ENCODE measurements around the gene ATF3.
A peak's percentile ranks its signal among the peaks of the same experiment; 100 is the strongest.

Gene ATF3

GRCh38 chr1:212601524-212601923 is 7.0 kb upstream of the ATF3 start:
- Histone ChIP-seq H3K9ac (ENCODE audit: low read depth, low read length, poor library complexity) (no peak overlapping the region), H3K4me2 (ENCODE audit: insufficient read depth, low read length, poor library complexity, severe bottlenecking) (no peak overlapping the region), H3K18ac (ENCODE audit: low read length) (no peak overlapping the region), H2BK12ac (ENCODE audit: low read length) (no peak overlapping the region), H3K27me3 (ENCODE audit: control insufficient read depth in 3 of 3, insufficient read depth in 3 of 3, low read depth in 1 of 3, low read length in 3 of 3) (peaks cover 0 to 70% (median 2%) of the 10 kb centered on the region in 3 experiments), H3K4me1 (ENCODE audit: control insufficient read depth in 2 of 2, insufficient read depth in 1 of 2, low read depth in 1 of 2, low read length in 2 of 2) (peaks cover 8 to 12% of the 10 kb centered on the region in 2 donors), H2BK5ac (ENCODE audit: low read length) (no peak overlapping the region), H3K79me1 (ENCODE audit: low read depth, low read length) (no peaks in the 10 kb centered on the region), H3K14ac (ENCODE audit: low read length) (no peak overlapping the region), H4K91ac (ENCODE audit: low read depth, low read length, poor library complexity) (no peak overlapping the region), H3K23ac (ENCODE audit: low read depth, low read length, poor library complexity) (no peak overlapping the region), H3K4me3 (ENCODE audit: low read length in 2 of 2) (no peak overlapping the region), H3K27ac (replicated peaks; ENCODE audit: low read length) (no peak overlapping the region), H2AK5ac (ENCODE audit: low read depth, low read length) (no peak overlapping the region), H3K4ac (ENCODE audit: low read length) (no peak overlapping the region), H4K8ac (ENCODE audit: low read depth, low read length) (no peak overlapping the region), H3K36me3 (replicated peaks in 1 of 2; ENCODE audit: control insufficient read depth in 2 of 2, insufficient read depth in 2 of 2, low read length in 2 of 2) (no peaks in the 10 kb centered on the region), H2BK120ac (ENCODE audit: low read depth, low read length) (no peak overlapping the region), H2AFZ (ENCODE audit: low read length) (no peak overlapping the region), H2BK15ac (ENCODE audit: low read length) (no peak overlapping the region), H3K9me3 (replicated peaks in 1 of 2; ENCODE audit: control insufficient read depth in 2 of 2, insufficient read depth in 1 of 2, low read depth in 1 of 2, low read length in 2 of 2) (no peaks in the 10 kb centered on the region)
- no peak for DNase-seq (ENCODE audit: low spot score)
- WGBS, 2 donors (ENCODE audit: extremely low coverage in 2 of 2, insufficient read length in 2 of 2, insufficient replicate concordance in 1 of 2), result 100% methylated on average over 1 of the region's 2 CpGs; no CpG with 5 or more reads in 1 of the 2 donors

- peak; percentile 54 for DNase-seq (ENCODE audit: low spot score)
Measured at GRCh38 chr1:212605441-212606394, 2.8 kb upstream of the ATF3 start.

GRCh38 chr1:212606395-212607205 is 2.0 kb upstream of the ATF3 start:
- no peak for DNase-seq (ENCODE audit: low spot score)

More at GRCh38 chr1:212605441-212606394, 2.8 kb upstream of the ATF3 start:
- H3K4me3 ChIP-seq (ENCODE audit: low read length in 2 of 2), result no peak overlapping the region
- H4K8ac ChIP-seq (ENCODE audit: low read depth, low read length), result no peak overlapping the region
- H3K27me3 ChIP-seq (ENCODE audit: control insufficient read depth in 3 of 3, insufficient read depth in 3 of 3, low read depth in 1 of 3, low read length in 3 of 3), result peaks cover 6 to 73% (median 21%) of the 10 kb centered on the region in 3 experiments
- H3K9me3 ChIP-seq (replicated peaks in 1 of 2; ENCODE audit: control insufficient read depth in 2 of 2, insufficient read depth in 1 of 2, low read depth in 1 of 2, low read length in 2 of 2), result no peaks in the 10 kb centered on the region
- H3K18ac ChIP-seq (ENCODE audit: low read length), result no peak overlapping the region
- H3K27ac ChIP-seq (replicated peaks; ENCODE audit: low read length), result peak overlapping the region; percentile 9
- H4K91ac ChIP-seq (ENCODE audit: low read depth, low read length, poor library complexity), result no peak overlapping the region
- no peak overlapping the region for H3K23ac ChIP-seq (ENCODE audit: low read depth, low read length, poor library complexity)
- H3K14ac ChIP-seq (ENCODE audit: low read length), result no peak overlapping the region
- H2AK5ac ChIP-seq (ENCODE audit: low read depth, low read length), result no peak overlapping the region
- no peak overlapping the region for H2BK12ac ChIP-seq (ENCODE audit: low read length)
- no peak overlapping the region for H2BK120ac ChIP-seq (ENCODE audit: low read depth, low read length)
- no CpG with 5 or more reads among the region's 9 CpGs for WGBS, 2 donors (ENCODE audit: extremely low coverage in 2 of 2, insufficient read length in 2 of 2, insufficient replicate concordance in 1 of 2)
- no peak overlapping the region for H2BK15ac ChIP-seq (ENCODE audit: low read length)
- H3K4me1 ChIP-seq (ENCODE audit: control insufficient read depth in 2 of 2, insufficient read depth in 1 of 2, low read depth in 1 of 2, low read length in 2 of 2), result peaks cover 19 to 22% of the 10 kb centered on the region in 2 donors
- no peak overlapping the region for H3K4ac ChIP-seq (ENCODE audit: low read length)
- H3K9ac ChIP-seq (ENCODE audit: low read depth, low read length, poor library complexity), result no peak overlapping the region
- no peaks in the 10 kb centered on the region for H3K79me1 ChIP-seq (ENCODE audit: low read depth, low read length)
- peak overlapping the region; percentile 49 for H3K4me2 ChIP-seq (ENCODE audit: insufficient read depth, low read length, poor library complexity, severe bottlenecking)
- no peaks in the 10 kb centered on the region for H3K36me3 ChIP-seq (replicated peaks in 1 of 2; ENCODE audit: control insufficient read depth in 2 of 2, insufficient read depth in 2 of 2, low read length in 2 of 2)
- H2AFZ ChIP-seq (ENCODE audit: low read length), result no peak overlapping the region
- H2BK5ac ChIP-seq (ENCODE audit: low read length), result no peak overlapping the region

More at GRCh38 chr1:212606395-212607205, 2.0 kb upstream of the ATF3 start:
- peaks cover 6 to 65% (median 21%) of the 10 kb centered on the region in 3 experiments for H3K27me3 ChIP-seq (ENCODE audit: control insufficient read depth in 3 of 3, insufficient read depth in 3 of 3, low read depth in 1 of 3, low read length in 3 of 3)
- peak overlapping the region; percentile 60 for H2AK5ac ChIP-seq (ENCODE audit: low read depth, low read length)
- H3K4me2 ChIP-seq (ENCODE audit: insufficient read depth, low read length, poor library complexity, severe bottlenecking), result peak overlapping the region; percentile 94
- H2BK120ac ChIP-seq (ENCODE audit: low read depth, low read length), result no peak overlapping the region
- H3K4me3 ChIP-seq (ENCODE audit: low read length in 2 of 2), result peak overlapping the region; percentile 6 to 85
- no peak overlapping the region for H4K8ac ChIP-seq (ENCODE audit: low read depth, low read length)
- no peak overlapping the region for H3K14ac ChIP-seq (ENCODE audit: low read length)
- no peak overlapping the region for H3K9ac ChIP-seq (ENCODE audit: low read depth, low read length, poor library complexity)
- no peak overlapping the region for H2BK5ac ChIP-seq (ENCODE audit: low read length)
- no peak overlapping the region for H2BK12ac ChIP-seq (ENCODE audit: low read length)
- H3K9me3 ChIP-seq (replicated peaks in 1 of 2; ENCODE audit: control insufficient read depth in 2 of 2, insufficient read depth in 1 of 2, low read depth in 1 of 2, low read length in 2 of 2), result no peaks in the 10 kb centered on the region
- peak overlapping the region; percentile 61 for H3K18ac ChIP-seq (ENCODE audit: low read length)
- H3K36me3 ChIP-seq (replicated peaks in 1 of 2; ENCODE audit: control insufficient read depth in 2 of 2, insufficient read depth in 2 of 2, low read length in 2 of 2), result no peaks in the 10 kb centered on the region
- no peaks in the 10 kb centered on the region for H3K79me1 ChIP-seq (ENCODE audit: low read depth, low read length)
- H2BK15ac ChIP-seq (ENCODE audit: low read length), result peak overlapping the region; percentile 19
- no peak overlapping the region for H3K27ac ChIP-seq (replicated peaks; ENCODE audit: low read length)
- H3K23ac ChIP-seq (ENCODE audit: low read depth, low read length, poor library complexity), result no peak overlapping the region
- no CpG with 5 or more reads among the region's 49 CpGs for WGBS, 2 donors (ENCODE audit: extremely low coverage in 2 of 2, insufficient read length in 2 of 2, insufficient replicate concordance in 1 of 2)
- H4K91ac ChIP-seq (ENCODE audit: low read depth, low read length, poor library complexity), result no peak overlapping the region
- H3K4me1 ChIP-seq (ENCODE audit: control insufficient read depth in 2 of 2, insufficient read depth in 1 of 2, low read depth in 1 of 2, low read length in 2 of 2), result peaks cover 19 to 25% of the 10 kb centered on the region in 2 donors
- H2AFZ ChIP-seq (ENCODE audit: low read length), result peak overlapping the region; percentile 83
- H3K4ac ChIP-seq (ENCODE audit: low read length), result no peak overlapping the region
